H1 (cell line): ENCODE measurements around the gene TMCC3. TPM values are rescaled to one million over a fixed set of nuclear protein-coding genes. Genes with fewer than 3 reads are reported as not detected.

Experiments
- CREB1 ChIP-seq: IDR thresholded peaks from 2 replicates; pipeline ENCODE4 v1.6.1; 2012; ENCODE audit warnings: inconsistent platforms
- KDM5A ChIP-seq: fragments of 200-600 bp; IDR thresholded peaks from 2 replicates; pipeline ENCODE4 v1.7.1; 2012; ENCODE audit warnings: mild to moderate bottlenecking, low read length, inconsistent platforms, mixed read lengths
- POLR2AphosphoS5 ChIP-seq: IDR thresholded peaks from 2 replicates; pipeline ENCODE4 v1.6.1; 2011; ENCODE audit warnings: low read depth, low read length
- RAD21 ChIP-seq, 2 experiments: IDR thresholded peaks in 1 of 2; conservative IDR thresholded peaks in 1 of 2; 2 replicates each; pipeline ENCODE4 v1.6.1; 2011; ENCODE audit warnings: low read depth in 2 of 2, low read length in 2 of 2, improper control_type of control experiment in 1 of 2, inconsistent platforms in 1 of 2, mild to moderate bottlenecking in 1 of 2, moderate library complexity in 1 of 2
- RXRA ChIP-seq: IDR thresholded peaks from 2 replicates; pipeline ENCODE4 v1.6.1; 2011; ENCODE audit warnings: low read depth, mild to moderate bottlenecking, low read length, moderate library complexity; ENCODE audit not compliant: insufficient read depth
- TAF1 ChIP-seq: IDR thresholded peaks from 2 replicates; pipeline ENCODE4 v1.6.1; 2011; ENCODE audit warnings: mild to moderate bottlenecking, low read depth, low read length
- polyA plus RNA-seq, 7 experiments: library from polyadenylated mRNA; depleted of rRNA in 3 of 7; stranded (reverse) in 5 of 7; unstranded in 2 of 7; fragments of >200 nt in 5 of 7; fragments of 200-250 nt in 2 of 7; gene quantifications; 1 replicate in 5 of 7; 2 replicates in 1 of 7; 4 replicates in 1 of 7; pipeline versions ENCODE4 v1.2.1 to v1.2.3, GENCODE V29; 2011 to 2013; ENCODE audit warnings: missing spikeins in 2 of 7, mixed read lengths in 2 of 7
- total RNA-seq: library from RNA; stranded (reverse); fragmentation: NEBNext Ultra II Directional; extraction: Animal tissue kit (Norgen Biotek cat#: 25700); gene quantifications from 2 replicates; pipeline ENCODE4 v1.2.1, GENCODE V29; 2021

Gene TMCC3
- total and polyA plus RNA-seq, 2 of the 8 experiments (the other 6 are each of a cell fraction or from before 2014, with no cell fraction given): 1.7 to 4.1 TPM

DNA sequence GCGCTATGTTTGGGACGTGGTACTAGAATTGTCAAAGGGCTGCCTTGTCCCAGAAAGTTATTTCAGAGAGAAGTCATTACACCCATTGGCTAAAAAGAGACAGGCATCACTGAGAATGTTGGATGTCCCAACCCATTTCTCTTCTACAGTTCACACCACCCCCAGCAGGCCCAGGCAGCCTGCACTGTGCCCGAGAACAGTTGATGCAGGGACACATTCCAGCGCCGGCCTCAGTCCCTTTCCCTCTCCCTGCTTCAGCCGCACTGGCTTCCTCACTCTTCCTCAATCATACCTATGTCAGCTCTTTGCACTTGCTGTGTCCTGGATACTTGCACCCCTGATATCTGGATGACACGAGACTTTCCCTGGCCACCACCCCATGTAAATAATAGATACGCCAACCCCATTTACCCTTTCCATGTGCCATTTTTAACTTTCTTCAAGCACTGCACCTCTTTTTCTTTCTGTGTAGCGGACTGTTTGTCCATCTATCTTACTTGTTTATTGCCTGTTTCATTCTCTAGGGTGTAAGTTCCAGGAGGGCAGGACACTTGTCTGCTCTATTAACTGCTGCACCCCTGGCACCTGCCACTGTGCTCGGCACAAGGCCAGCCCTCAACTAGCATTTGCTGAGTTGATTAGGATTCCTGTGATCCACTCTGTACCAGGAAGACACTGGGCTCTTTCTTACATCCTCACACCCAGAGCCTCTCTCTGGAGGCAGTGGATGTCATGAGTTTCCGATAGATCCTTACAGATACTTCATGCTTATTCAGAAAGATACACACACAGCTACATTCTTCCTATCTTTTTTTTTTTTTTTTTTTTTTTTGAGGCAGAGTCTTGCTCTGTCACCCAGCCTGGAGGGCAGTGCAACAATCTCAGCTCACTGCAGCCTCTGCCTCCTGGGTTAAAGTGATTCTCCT, 114.1 kb downstream of the TMCC3 start (continued):
- no peak for TF ChIP-seq POLR2AphosphoS5
- no peak for TF ChIP-seq KDM5A
- no peak for TF ChIP-seq RXRA
- TF ChIP-seq CREB1: no peak
- no peak for TF ChIP-seq TAF1
- no peak for TF ChIP-seq RAD21 (IDR thresholded peaks at IDR 0.05 in 1 of 2, conservative IDR thresholded peaks at IDR 0.05 in 1 of 2; ENCODE audit: low read depth in 2 of 2, low read length in 2 of 2)
